Endothelial cell (in vitro differentiated cells): ENCODE data around the gene F13A1. TPM values are rescaled to one million over a fixed set of nuclear protein-coding genes. Genes with fewer than 3 reads are reported as not detected.

ENCODE experiments used
- DNase-seq: peaks from one replicate; pipeline ENCODE4 v3.0.0; 2021; ENCODE audit warnings: low spot score
- H3K27ac Mint-ChIP-seq: one replicate; pipeline ENCODE4 v1.8.0; 2021; ENCODE audit warnings: mixed read lengths, inconsistent platforms; ENCODE audit not compliant: unreplicated experiment
- H3K27me3 Mint-ChIP-seq: one replicate; pipeline ENCODE4 v1.8.0; 2021; ENCODE audit warnings: mild to moderate bottlenecking, moderate library complexity, mixed read lengths, inconsistent platforms; ENCODE audit not compliant: unreplicated experiment
- H3K36me3 Mint-ChIP-seq: one replicate; pipeline ENCODE4 v1.8.0; 2021; ENCODE audit warnings: mild to moderate bottlenecking, low read depth, mixed read lengths, inconsistent platforms; ENCODE audit not compliant: unreplicated experiment
- H3K4me1 Mint-ChIP-seq: one replicate; pipeline ENCODE4 v1.8.0; 2021; ENCODE audit warnings: mild to moderate bottlenecking, mixed read lengths, inconsistent platforms; ENCODE audit not compliant: unreplicated experiment
- H3K4me3 Mint-ChIP-seq: one replicate; pipeline ENCODE4 v1.8.0; 2021; ENCODE audit warnings: mild to moderate bottlenecking, mixed read lengths, inconsistent platforms; ENCODE audit not compliant: unreplicated experiment
- H3K9me3 Mint-ChIP-seq: one replicate; pipeline ENCODE4 v1.8.0; 2021; ENCODE audit warnings: mixed read lengths, inconsistent platforms; ENCODE audit not compliant: unreplicated experiment
- microRNA-seq: library from miRNA; unstranded; fragments of <30 nt; microRNA quantifications from one replicate; pipeline ENCODE4, GENCODE V29; 2020; ENCODE audit not compliant: unreplicated experiment
- total RNA-seq: library from RNA; stranded (reverse); fragmentation: NEBNext Ultra II Directional; extraction: Animal tissue kit (Norgen Biotek cat#: 25700); gene quantifications from one replicate; pipeline ENCODE4 v1.2.1, GENCODE V29; 2021; ENCODE audit not compliant: unreplicated experiment
- TF ChIP-seq, protein P1 (sequence below): fragments of 200-600 bp; sonication (generic); IDR thresholded peaks from one replicate; pipeline ENCODE4 v1.5.0; 2021; ENCODE audit warnings: antibody characterized with exemption; ENCODE audit not compliant: unreplicated experiment

The F13A1 gene
- total RNA-seq, 1 donor from 2014 or later, result not detected

DNA sequence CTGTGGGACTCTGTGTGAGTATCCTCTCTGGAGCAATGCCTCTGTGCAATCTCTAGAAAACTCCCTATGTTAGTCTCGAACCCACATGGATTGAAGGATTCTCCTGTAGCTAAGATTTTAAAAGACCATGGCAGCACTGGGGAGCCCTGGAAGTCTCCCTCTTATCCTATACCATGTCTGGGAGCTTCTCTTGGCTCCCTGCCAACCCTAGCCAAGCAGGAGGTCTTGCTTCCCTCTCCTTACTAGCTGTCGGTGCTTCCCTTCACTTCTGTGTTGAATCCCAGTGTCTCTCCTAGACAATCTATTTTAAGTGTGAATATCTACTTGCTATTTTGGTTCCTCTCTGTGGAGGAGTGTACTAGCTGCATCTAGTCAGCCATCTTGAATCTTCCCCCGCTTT is 195.0 kb downstream of the F13A1 start:
- DNase-seq, result no peak
- no peak overlapping the region for H3K4me3 Mint-ChIP-seq
- H3K27ac Mint-ChIP-seq, result no peak overlapping the region
- no peaks in the 10 kb centered on the region for H3K27me3 Mint-ChIP-seq
- no peaks in the 10 kb centered on the region for H3K4me1 Mint-ChIP-seq
- H3K36me3 Mint-ChIP-seq, result peaks cover 9% of the 10 kb centered on the region
- peaks cover 4% of the 10 kb centered on the region for H3K9me3 Mint-ChIP-seq
- TF ChIP-seq, protein P1, sequence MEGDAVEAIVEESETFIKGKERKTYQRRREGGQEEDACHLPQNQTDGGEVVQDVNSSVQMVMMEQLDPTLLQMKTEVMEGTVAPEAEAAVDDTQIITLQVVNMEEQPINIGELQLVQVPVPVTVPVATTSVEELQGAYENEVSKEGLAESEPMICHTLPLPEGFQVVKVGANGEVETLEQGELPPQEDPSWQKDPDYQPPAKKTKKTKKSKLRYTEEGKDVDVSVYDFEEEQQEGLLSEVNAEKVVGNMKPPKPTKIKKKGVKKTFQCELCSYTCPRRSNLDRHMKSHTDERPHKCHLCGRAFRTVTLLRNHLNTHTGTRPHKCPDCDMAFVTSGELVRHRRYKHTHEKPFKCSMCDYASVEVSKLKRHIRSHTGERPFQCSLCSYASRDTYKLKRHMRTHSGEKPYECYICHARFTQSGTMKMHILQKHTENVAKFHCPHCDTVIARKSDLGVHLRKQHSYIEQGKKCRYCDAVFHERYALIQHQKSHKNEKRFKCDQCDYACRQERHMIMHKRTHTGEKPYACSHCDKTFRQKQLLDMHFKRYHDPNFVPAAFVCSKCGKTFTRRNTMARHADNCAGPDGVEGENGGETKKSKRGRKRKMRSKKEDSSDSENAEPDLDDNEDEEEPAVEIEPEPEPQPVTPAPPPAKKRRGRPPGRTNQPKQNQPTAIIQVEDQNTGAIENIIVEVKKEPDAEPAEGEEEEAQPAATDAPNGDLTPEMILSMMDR, result no peak

DNA sequence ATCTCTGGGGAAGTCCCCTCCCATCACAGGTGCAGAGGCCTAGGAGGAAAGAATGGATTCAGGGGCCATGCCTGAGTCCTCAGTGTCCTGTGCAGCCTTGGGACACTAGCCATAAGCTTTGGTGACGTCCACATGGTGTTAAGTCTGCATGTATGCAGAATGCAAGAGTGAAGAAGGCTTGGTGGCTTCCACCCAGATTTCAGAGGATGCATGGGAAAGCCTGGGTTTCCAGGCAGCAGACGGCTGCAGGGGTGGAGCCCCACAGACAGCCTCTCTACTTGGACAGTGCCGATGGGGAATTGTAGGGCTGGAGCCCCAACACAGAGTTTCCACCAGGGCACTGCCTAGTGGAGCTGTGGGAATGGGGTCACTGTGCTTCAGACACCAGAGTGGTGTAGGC is 196.7 kb downstream of the F13A1 start:
- Mint-ChIP-seq H3K27ac (no peak overlapping the region), H3K4me1 (no peaks in the 10 kb centered on the region), H3K4me3 (no peak overlapping the region), H3K9me3 (peaks cover 4% of the 10 kb centered on the region), H3K36me3 (peaks cover 9% of the 10 kb centered on the region), H3K27me3 (no peaks in the 10 kb centered on the region)
- DNase-seq, result no peak
- TF ChIP-seq, protein P1, result no peak

GRCh38 chr6:6121943-6122342 is 198.5 kb downstream of the F13A1 start:
- no peaks in the 10 kb centered on the region for H3K4me1 Mint-ChIP-seq

DNA sequence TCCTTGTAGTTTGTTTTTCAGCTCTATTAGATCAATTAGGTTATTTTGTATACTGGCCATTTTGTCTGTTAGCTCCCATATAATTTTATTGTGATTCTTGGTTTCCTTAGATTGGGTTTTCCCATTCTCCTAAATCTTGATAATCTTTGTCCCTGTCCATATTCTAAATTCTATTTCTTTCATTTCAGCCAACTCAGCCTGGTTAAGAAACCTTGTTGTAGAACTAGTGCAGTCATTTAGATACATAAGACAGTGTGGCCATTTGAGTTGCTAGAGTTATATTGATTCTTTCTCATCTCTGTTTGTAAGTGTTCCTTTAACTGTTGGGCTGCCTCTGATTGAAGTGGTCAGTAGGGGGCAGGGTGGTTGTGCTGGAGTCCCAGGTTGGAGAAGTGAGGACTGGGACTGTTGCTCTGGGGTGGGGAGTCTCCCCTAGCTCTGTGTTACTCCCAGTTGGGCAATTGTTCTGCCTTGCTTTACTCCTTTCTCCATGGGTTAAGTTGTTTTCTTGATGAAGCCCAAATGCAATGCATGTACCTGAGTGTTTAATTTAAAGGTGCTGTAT is 214.9 kb downstream of the F13A1 start:
- Mint-ChIP-seq H3K27me3 (peaks cover 4% of the 10 kb centered on the region), H3K27ac (no peak overlapping the region), H3K36me3 (no peaks in the 10 kb centered on the region), H3K4me3 (no peak overlapping the region), H3K9me3 (no peaks in the 10 kb centered on the region), H3K4me1 (no peaks in the 10 kb centered on the region)
- TF ChIP-seq, protein P1, result peak; percentile 47
- peak; percentile 43 for DNase-seq

More at GRCh38 chr6:6121943-6122342, 198.5 kb downstream of the F13A1 start:
- Mint-ChIP-seq H3K36me3 (peaks cover 9% of the 10 kb centered on the region), H3K4me3 (no peak overlapping the region), H3K27me3 (no peaks in the 10 kb centered on the region), H3K27ac (no peak overlapping the region), H3K9me3 (peaks cover 4% of the 10 kb centered on the region)
- TF ChIP-seq, protein P1, result no peak
- no peak for DNase-seq

Small RNAs within 50 kb of the gene (microRNA-seq; reads per million reads assigned to microRNA genes)
- gene MIR5683 (not detected), gene MIR7853 (not detected)
